Measurements from ENCODE around the gene LIFR.

The LIFR gene

DNA sequence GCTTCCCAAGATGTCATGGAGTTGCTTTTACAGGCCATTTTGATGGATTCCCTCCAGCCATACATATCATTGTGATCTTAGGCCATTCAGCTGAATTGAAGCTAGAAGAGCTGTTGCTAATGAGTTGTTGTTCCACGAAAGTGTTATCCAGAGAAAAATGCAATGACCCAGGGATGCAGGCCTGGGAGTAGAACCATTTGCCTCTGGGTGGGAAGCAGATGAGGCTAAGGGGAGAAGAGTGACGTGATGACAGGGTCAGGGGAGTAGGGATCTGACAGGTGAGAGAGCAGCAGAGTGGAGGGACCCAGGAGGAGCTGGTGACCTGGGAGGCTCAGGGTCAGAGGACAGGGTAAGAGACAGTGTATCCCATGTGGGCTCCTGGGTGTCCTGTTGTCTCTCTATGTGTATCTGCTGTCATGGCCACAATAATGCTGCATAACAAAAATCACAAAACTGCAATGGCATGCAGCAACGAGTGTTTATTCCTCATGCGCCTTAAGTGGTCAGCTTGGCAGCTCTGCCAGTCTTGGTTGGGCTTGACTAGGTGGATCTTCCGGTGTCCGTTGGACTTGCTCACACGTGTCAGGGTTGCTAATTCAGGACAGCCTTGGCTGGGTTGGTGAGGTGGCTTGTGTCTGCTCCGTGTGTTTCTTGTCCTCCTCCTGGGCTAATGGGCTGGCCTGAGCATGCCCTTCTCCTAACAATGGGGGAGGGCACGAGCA is 90.6 kb downstream of the LIFR start:
- Histone ChIP-seq H3K4me3 (ENCODE audit: low read depth in 1 of 2, low read length in 2 of 2) (no peak overlapping the region), H2AFZ (ENCODE audit: low read depth, low read length) (no peak overlapping the region), H3K9me3 (ENCODE audit: insufficient read depth, low read length, severe bottlenecking) (no peaks in the 10 kb centered on the region), H3K27ac (ENCODE audit: low read length) (no peak overlapping the region), H3K4me1 (ENCODE audit: insufficient read depth, low read length) (no peaks in the 10 kb centered on the region), H3K9ac (ENCODE audit: low read depth, low read length) (no peak overlapping the region), H3K79me2 (ENCODE audit: insufficient read depth, low read length) (no peaks in the 10 kb centered on the region), H3K4me2 (ENCODE audit: insufficient read depth, low read length) (no peak overlapping the region), H3K36me3 (ENCODE audit: insufficient read depth, low read length) (no peaks in the 10 kb centered on the region), H3K27me3 (ENCODE audit: insufficient read depth, low read length, poor library complexity) (peaks cover 42% of the 10 kb centered on the region), H4K20me1 (ENCODE audit: insufficient read depth, low read length) (peaks cover 12% of the 10 kb centered on the region)
- ATAC-seq (ENCODE audit: insufficient read depth, low read depth) = no peak
- TF ChIP-seq, protein P1, sequence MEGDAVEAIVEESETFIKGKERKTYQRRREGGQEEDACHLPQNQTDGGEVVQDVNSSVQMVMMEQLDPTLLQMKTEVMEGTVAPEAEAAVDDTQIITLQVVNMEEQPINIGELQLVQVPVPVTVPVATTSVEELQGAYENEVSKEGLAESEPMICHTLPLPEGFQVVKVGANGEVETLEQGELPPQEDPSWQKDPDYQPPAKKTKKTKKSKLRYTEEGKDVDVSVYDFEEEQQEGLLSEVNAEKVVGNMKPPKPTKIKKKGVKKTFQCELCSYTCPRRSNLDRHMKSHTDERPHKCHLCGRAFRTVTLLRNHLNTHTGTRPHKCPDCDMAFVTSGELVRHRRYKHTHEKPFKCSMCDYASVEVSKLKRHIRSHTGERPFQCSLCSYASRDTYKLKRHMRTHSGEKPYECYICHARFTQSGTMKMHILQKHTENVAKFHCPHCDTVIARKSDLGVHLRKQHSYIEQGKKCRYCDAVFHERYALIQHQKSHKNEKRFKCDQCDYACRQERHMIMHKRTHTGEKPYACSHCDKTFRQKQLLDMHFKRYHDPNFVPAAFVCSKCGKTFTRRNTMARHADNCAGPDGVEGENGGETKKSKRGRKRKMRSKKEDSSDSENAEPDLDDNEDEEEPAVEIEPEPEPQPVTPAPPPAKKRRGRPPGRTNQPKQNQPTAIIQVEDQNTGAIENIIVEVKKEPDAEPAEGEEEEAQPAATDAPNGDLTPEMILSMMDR (IDR thresholded peaks at IDR 0.05; ENCODE audit: borderline replicate concordance, extremely low read depth, low read length, poor library complexity, severe bottlenecking) = no peak
- TF ChIP-seq EZH2 (IDR thresholded peaks at IDR 0.05; ENCODE audit: borderline replicate concordance, low read depth, low read length, severe bottlenecking) = no peak
- no peak for DNase-seq

DNA sequence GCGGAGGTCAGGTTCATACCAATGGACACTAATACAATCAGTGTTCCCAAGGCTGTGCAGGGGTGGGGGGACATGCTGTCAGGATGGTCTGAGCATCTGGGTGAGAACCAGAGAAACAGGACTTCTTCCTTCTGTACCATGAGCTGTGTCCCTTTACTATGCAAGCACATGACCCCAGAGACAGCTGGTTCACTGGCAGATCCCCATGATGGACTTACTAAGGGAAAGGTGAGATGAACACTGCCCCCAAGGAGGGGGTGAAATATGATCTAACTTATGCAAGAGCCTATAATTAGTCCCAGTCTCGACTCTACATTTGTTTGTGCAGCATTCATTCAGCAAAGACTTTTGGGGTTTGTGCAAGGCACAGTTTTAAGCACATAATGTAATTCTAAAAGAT is 91.4 kb downstream of the LIFR start:
- peaks cover 12% of the 10 kb centered on the region for H4K20me1 ChIP-seq (ENCODE audit: insufficient read depth, low read length)
- no peak for DNase-seq
- H3K9ac ChIP-seq (ENCODE audit: low read depth, low read length) = no peak overlapping the region
- TF ChIP-seq, protein P1 (IDR thresholded peaks at IDR 0.05; ENCODE audit: borderline replicate concordance, extremely low read depth, low read length, poor library complexity, severe bottlenecking) = no peak
- H2AFZ ChIP-seq (ENCODE audit: low read depth, low read length) = no peak overlapping the region
- no peaks in the 10 kb centered on the region for H3K36me3 ChIP-seq (ENCODE audit: insufficient read depth, low read length)
- no peak for ATAC-seq (ENCODE audit: insufficient read depth, low read depth)
- no peaks in the 10 kb centered on the region for H3K4me1 ChIP-seq (ENCODE audit: insufficient read depth, low read length)
- H3K27me3 ChIP-seq (ENCODE audit: insufficient read depth, low read length, poor library complexity) = peaks cover 43% of the 10 kb centered on the region
- no peak overlapping the region for H3K4me3 ChIP-seq (ENCODE audit: low read depth in 1 of 2, low read length in 2 of 2)
- H3K4me2 ChIP-seq (ENCODE audit: insufficient read depth, low read length) = no peak overlapping the region
- no peak overlapping the region for H3K27ac ChIP-seq (ENCODE audit: low read length)
- H3K79me2 ChIP-seq (ENCODE audit: insufficient read depth, low read length) = no peaks in the 10 kb centered on the region
- no peaks in the 10 kb centered on the region for H3K9me3 ChIP-seq (ENCODE audit: insufficient read depth, low read length, severe bottlenecking)

DNA sequence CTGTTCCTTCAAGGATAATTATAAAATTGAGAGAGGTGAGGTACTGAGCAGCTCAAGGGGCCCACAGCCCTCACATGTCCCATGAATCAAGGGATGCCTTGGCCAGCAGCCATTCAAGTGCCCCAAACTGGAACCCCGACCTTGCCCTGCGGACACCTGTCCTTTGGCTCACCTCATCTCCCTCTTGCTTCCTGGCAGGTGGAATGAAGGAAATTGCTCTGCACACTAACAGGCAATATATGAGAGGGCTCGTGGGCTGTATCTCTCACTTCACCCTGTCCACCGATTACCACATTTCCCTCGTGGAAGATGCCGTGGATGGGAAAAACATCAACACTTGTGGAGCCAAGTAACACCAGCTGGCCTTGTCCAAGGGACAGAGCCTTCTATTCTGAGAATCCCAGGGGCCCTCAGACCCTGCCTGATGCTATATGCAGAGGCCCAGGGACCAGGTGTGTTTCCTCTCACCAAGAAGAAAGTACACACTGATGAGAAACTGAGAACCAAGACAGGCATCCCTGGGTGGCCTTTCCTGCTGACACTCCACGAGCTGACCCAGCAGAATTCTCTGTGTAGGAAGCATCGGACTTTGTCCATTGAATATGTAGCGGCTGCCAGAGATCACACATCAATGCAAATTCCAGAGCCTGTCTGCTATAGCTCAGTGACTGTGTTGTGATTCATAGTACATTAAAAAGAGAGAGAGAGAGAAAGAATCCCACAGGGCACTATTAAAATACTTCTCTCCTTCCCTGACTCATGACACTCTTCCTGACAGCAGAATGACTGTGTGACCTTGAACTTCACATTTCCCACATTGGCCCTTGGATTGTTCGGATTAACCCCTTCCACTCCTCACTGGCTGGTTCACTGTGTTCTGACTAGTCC is 92.6 kb downstream of the LIFR start:
- H2AFZ ChIP-seq (ENCODE audit: low read depth, low read length) = no peak overlapping the region
- no peaks in the 10 kb centered on the region for H3K79me2 ChIP-seq (ENCODE audit: insufficient read depth, low read length)
- DNase-seq (no peak), ATAC-seq (ENCODE audit: insufficient read depth, low read depth) (peak; percentile 24; the same call in 1 of the 3 replicates)
- H3K4me2 ChIP-seq (ENCODE audit: insufficient read depth, low read length) = no peak overlapping the region
- no peak overlapping the region for H3K27ac ChIP-seq (ENCODE audit: low read length)
- no peak overlapping the region for H3K4me3 ChIP-seq (ENCODE audit: low read depth in 1 of 2, low read length in 2 of 2)
- TF ChIP-seq EZH2 (IDR thresholded peaks at IDR 0.05; ENCODE audit: borderline replicate concordance, low read depth, low read length, severe bottlenecking) = no peak
- TF ChIP-seq, protein P1 (IDR thresholded peaks at IDR 0.05; ENCODE audit: borderline replicate concordance, extremely low read depth, low read length, poor library complexity, severe bottlenecking) = no peak
- H3K4me1 ChIP-seq (ENCODE audit: insufficient read depth, low read length) = no peaks in the 10 kb centered on the region
- H3K9me3 ChIP-seq (ENCODE audit: insufficient read depth, low read length, severe bottlenecking) = no peaks in the 10 kb centered on the region
- H3K36me3 ChIP-seq (ENCODE audit: insufficient read depth, low read length) = no peaks in the 10 kb centered on the region
- H3K27me3 ChIP-seq (ENCODE audit: insufficient read depth, low read length, poor library complexity) = peaks cover 43% of the 10 kb centered on the region
- H4K20me1 ChIP-seq (ENCODE audit: insufficient read depth, low read length) = peaks cover 12% of the 10 kb centered on the region
- H3K9ac ChIP-seq (ENCODE audit: low read depth, low read length) = no peak overlapping the region

All from DND-41 (cell line).